GM18867 (cell line): ENCODE data around the gene SLC22A9.

Experiments
- ATAC-seq: cut with Tn5 transposase; IDR thresholded peaks from one replicate; pipeline ENCODE4 v1.9.1; 2021; ENCODE audit warnings: mild to moderate bottlenecking, moderate library complexity; ENCODE audit not compliant: unreplicated experiment

The SLC22A9 gene

GRCh38 chr11:63443714-63444113 lies 74.1 kb downstream of the SLC22A9 start:
- ATAC-seq, result no peak

GRCh38 chr11:63444160-63444559 lies 74.6 kb downstream of the SLC22A9 start:
- no peak for ATAC-seq

GRCh38 chr11:63445118-63445517 lies 75.5 kb downstream of the SLC22A9 start:
- no peak for ATAC-seq

- no peak for ATAC-seq
Measured at GRCh38 chr11:63445720-63446119, 76.1 kb downstream of the SLC22A9 start.

- no peak for ATAC-seq
Measured at GRCh38 chr11:63448646-63449045, 79.1 kb downstream of the SLC22A9 start.

GRCh38 chr11:63459586-63459985 lies 90.0 kb downstream of the SLC22A9 start:
- no peak for ATAC-seq
